ENCODE results near the gene LPAR3. TPM values are rescaled to one million over a fixed set of nuclear protein-coding genes. Genes with fewer than 3 reads are reported as not detected.

Gene LPAR3
- total RNA-seq, 1 donor from 2014 or later, result 0.67 TPM

DNA sequence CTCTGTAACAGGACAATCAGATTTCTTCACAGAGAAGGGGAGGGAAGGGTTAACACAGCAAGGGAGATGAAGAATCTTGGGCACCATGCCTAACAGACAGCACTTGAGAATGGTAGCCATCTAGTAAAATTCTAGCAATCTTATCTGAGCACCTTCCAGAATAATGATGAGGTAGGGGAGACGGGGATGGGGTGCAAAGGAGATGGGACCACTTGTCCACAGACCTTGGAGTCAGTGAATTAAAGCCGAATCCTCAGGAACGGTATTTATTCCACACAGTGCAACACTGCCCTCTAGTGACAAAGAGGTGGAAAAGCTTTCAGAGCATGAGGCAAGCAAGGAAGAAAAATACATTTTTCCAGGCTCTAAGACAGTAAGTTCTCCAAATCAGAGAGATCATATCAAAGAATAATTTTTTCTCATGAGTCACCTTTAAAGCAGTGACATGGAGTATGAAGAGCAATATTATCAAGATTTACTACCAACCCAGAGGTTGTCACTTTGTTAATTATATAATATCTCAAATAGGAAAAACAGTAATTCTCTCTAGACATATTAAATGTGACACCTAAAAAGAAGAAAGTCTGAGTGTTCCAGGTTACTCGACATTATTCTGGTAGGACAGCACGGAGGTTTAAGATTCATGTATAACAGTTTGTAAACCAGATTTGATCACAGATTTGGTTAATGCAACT is 43.3 kb upstream of the LPAR3 start:
- no peak overlapping the region for H3K4me3 Mint-ChIP-seq
- H3K4me1 Mint-ChIP-seq, result peaks cover 20% of the 10 kb centered on the region
- peaks cover 7% of the 10 kb centered on the region for H3K27me3 Mint-ChIP-seq (ENCODE audit: low read depth)
- no peak overlapping the region for H3K27ac Mint-ChIP-seq
- DNase-seq (ENCODE audit: low spot score in 2 of 2, unreplicated experiment in 2 of 2), result peak in 1 of 2 experiments; percentile 44
- no peaks in the 10 kb centered on the region for H3K36me3 Mint-ChIP-seq
- peak; percentile 90 for TF ChIP-seq CTCF (IDR thresholded peaks at IDR 0.05; ENCODE audit: unreplicated experiment)
- no peaks in the 10 kb centered on the region for H3K9me3 Mint-ChIP-seq

DNA sequence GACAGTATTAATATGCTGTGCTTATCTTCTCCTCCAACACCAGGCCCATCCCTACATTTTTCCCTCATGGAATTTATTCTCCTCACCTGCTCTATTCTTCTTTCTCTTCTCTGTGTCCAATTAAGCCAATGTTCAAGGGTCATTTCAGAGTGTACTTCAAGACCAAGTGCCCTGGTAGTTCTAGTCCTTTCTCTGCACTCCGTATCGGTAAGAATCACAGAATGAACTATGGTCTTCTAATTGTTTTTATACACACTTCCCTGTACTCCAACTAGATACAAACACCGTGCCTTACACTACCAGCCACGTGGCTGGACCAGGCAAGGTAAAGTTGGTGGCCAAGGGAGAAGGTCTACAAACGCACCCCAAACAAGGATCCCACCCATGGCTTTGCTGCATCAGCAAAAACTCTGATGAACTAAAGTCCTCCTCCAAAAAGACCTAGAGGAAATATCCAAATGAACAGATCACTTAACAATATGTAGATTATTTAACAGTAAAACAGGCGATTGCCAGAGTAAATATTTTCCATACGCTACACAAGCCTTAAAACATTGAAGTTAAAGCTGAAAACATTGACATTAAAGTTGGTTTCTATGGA is 40.1 kb upstream of the LPAR3 start:
- peaks cover 2% of the 10 kb centered on the region for H3K27me3 Mint-ChIP-seq (ENCODE audit: low read depth)
- H3K36me3 Mint-ChIP-seq, result no peaks in the 10 kb centered on the region
- H3K9me3 Mint-ChIP-seq, result no peaks in the 10 kb centered on the region
- peaks cover 30% of the 10 kb centered on the region for H3K4me1 Mint-ChIP-seq
- DNase-seq (ENCODE audit: low spot score in 2 of 2, unreplicated experiment in 2 of 2), result no peak
- no peak for TF ChIP-seq CTCF (IDR thresholded peaks at IDR 0.05; ENCODE audit: unreplicated experiment)
- no peak overlapping the region for H3K4me3 Mint-ChIP-seq
- H3K27ac Mint-ChIP-seq, result no peak overlapping the region

GRCh38 chr1:84930831-84931230 is 37.8 kb upstream of the LPAR3 start:
- DNase-seq (ENCODE audit: low spot score in 2 of 2, unreplicated experiment in 2 of 2), result no peak
- H3K9me3 Mint-ChIP-seq, result no peaks in the 10 kb centered on the region
- peaks cover 30% of the 10 kb centered on the region for H3K4me1 Mint-ChIP-seq
- no peaks in the 10 kb centered on the region for H3K36me3 Mint-ChIP-seq
- H3K4me3 Mint-ChIP-seq, result no peak overlapping the region
- peaks cover 3% of the 10 kb centered on the region for H3K27me3 Mint-ChIP-seq (ENCODE audit: low read depth)
- no peak overlapping the region for H3K27ac Mint-ChIP-seq
- TF ChIP-seq CTCF (IDR thresholded peaks at IDR 0.05; ENCODE audit: unreplicated experiment), result no peak

GRCh38 chr1:84930329-84930728 is 37.3 kb upstream of the LPAR3 start:
- no peak for DNase-seq (ENCODE audit: low spot score in 2 of 2, unreplicated experiment in 2 of 2)
- no peak overlapping the region for H3K4me3 Mint-ChIP-seq
- no peaks in the 10 kb centered on the region for H3K9me3 Mint-ChIP-seq
- H3K27ac Mint-ChIP-seq, result no peak overlapping the region
- peaks cover 3% of the 10 kb centered on the region for H3K27me3 Mint-ChIP-seq (ENCODE audit: low read depth)
- no peak for TF ChIP-seq CTCF (IDR thresholded peaks at IDR 0.05; ENCODE audit: unreplicated experiment)
- H3K4me1 Mint-ChIP-seq, result peaks cover 30% of the 10 kb centered on the region
- H3K36me3 Mint-ChIP-seq, result no peaks in the 10 kb centered on the region

- H3K27me3 Mint-ChIP-seq (ENCODE audit: low read depth), result peaks cover 5% of the 10 kb centered on the region
- no peak overlapping the region for H3K4me3 Mint-ChIP-seq
- peaks cover 26% of the 10 kb centered on the region for H3K4me1 Mint-ChIP-seq
- H3K36me3 Mint-ChIP-seq, result no peaks in the 10 kb centered on the region
- DNase-seq (ENCODE audit: low spot score in 2 of 2, unreplicated experiment in 2 of 2), result no peak
- no peak for TF ChIP-seq CTCF (IDR thresholded peaks at IDR 0.05; ENCODE audit: unreplicated experiment)
- no peaks in the 10 kb centered on the region for H3K9me3 Mint-ChIP-seq
- no peak overlapping the region for H3K27ac Mint-ChIP-seq
Observed at GRCh38 chr1:84929581-84929980, 36.6 kb upstream of the LPAR3 start.
